NCI-H2196 (cell line): ENCODE data around the gene CDH4.

Experiments
- DNase-seq: peaks from one replicate; lab custom pipeline; 2025; ENCODE audit not compliant: unreplicated experiment; lab: John Stamatoyannopoulos, UW

Gene CDH4

GRCh38 chr20:61927826-61928541 lies 675.9 kb downstream of the CDH4 start:
- DNase-seq: no peak

- no peak for DNase-seq
Observed at GRCh38 chr20:61929561-61929960, 677.5 kb downstream of the CDH4 start.

- no peak for DNase-seq
Observed at GRCh38 chr20:61929971-61930666, 678.1 kb downstream of the CDH4 start.

- DNase-seq: no peak
Observed at GRCh38 chr20:61930776-61931475, 678.9 kb downstream of the CDH4 start.

- no peak for DNase-seq
Observed at GRCh38 chr20:61931476-61932198, 679.6 kb downstream of the CDH4 start.

GRCh38 chr20:61932199-61932592 lies 680.1 kb downstream of the CDH4 start:
- DNase-seq: no peak

GRCh38 chr20:61932711-61933480 lies 680.8 kb downstream of the CDH4 start:
- DNase-seq: no peak

GRCh38 chr20:61933481-61933950 lies 681.5 kb downstream of the CDH4 start:
- no peak for DNase-seq

GRCh38 chr20:61933951-61934715 lies 682.1 kb downstream of the CDH4 start:
- no peak for DNase-seq

- no peak for DNase-seq
Observed at GRCh38 chr20:61934716-61935530, 682.9 kb downstream of the CDH4 start.

GRCh38 chr20:61935926-61936700 lies 684.1 kb downstream of the CDH4 start:
- no peak for DNase-seq

- DNase-seq: no peak
Observed at GRCh38 chr20:61936701-61937131, 684.7 kb downstream of the CDH4 start.

- no peak for DNase-seq
Observed at GRCh38 chr20:61937146-61937962, 685.3 kb downstream of the CDH4 start.

- DNase-seq: no peak
Observed at GRCh38 chr20:61937963-61938838, 686.1 kb downstream of the CDH4 start.

GRCh38 chr20:61938839-61939690 lies 687.0 kb downstream of the CDH4 start:
- DNase-seq: no peak
